Left colon (tissue), 2 donors: ENCODE results near the gene NECAP2. TPM values are rescaled to one million over a fixed set of nuclear protein-coding genes. Genes with fewer than 3 reads are reported as not detected.

Experiments
- ATAC-seq: fragments of 200-7000 bp; cut with Tn5 transposase; one replicate; pipeline ENCODE4 v1.9.1; 2020; ENCODE audit warnings: mild to moderate bottlenecking, moderate library complexity
- DNase-seq, 2 donors: peaks; one replicate each; pipeline ENCODE4 v3.0.0-alpha.2; 2020
- intact Hi-C, 2 donors: fragments of 100-400 bp; cut with DNase I in 1 of 2; cut with micrococcal nuclease in 1 of 2; formaldehyde crosslinking; loops; one replicate each; pipeline versions ENCODE4 v1.11.2 to v1.14.0; 2022; cut with DNase I, micrococcal nuclease
- total RNA-seq, 2 donors: library from RNA; stranded (reverse); fragmentation: NEBNext Ultra II Directional; extraction: Animal tissue kit (Norgen Biotek cat#: 25700); gene quantifications; one replicate each; pipeline ENCODE4 v1.2.1, GENCODE V29; 2021
- donor health status: DM: no; HTN: no; CAD: no.
- donor health status: DM: yes; HTN: yes; CAD: no.

The NECAP2 gene
- total RNA-seq, 2 donors from 2014 or later, result 41.5 to 57.0 TPM

- no peak for ATAC-seq
- intact Hi-C loops, result no loop called here
- DNase-seq, result no peak
These were observed 19.3 kb upstream of the NECAP2 start for GRCh38 chr1:16421201-16421600.

- ATAC-seq (no peak), DNase-seq (no peak)
- intact Hi-C loops, result no loop called here
These were observed 18.5 kb upstream of the NECAP2 start for GRCh38 chr1:16422041-16422440.

- intact Hi-C loops, result no loop called here
- no peak for ATAC-seq
- DNase-seq, result no peak
These were observed 15.1 kb upstream of the NECAP2 start for GRCh38 chr1:16425125-16426025.

GRCh38 chr1:16430606-16431005 lies 9.9 kb upstream of the NECAP2 start:
- DNase-seq (no peak), ATAC-seq (no peak)
- intact Hi-C loops, result no loop called here

GRCh38 chr1:16433030-16433429 lies 7.5 kb upstream of the NECAP2 start:
- ATAC-seq (no peak), DNase-seq (no peak)
- intact Hi-C loops, result no loop called here

- ATAC-seq (no peak), DNase-seq (no peak)
- intact Hi-C loops, result no loop called here
These were observed 6.5 kb upstream of the NECAP2 start for GRCh38 chr1:16434007-16434406.

- no peak for ATAC-seq
- intact Hi-C loops, result no loop called here
- no peak for DNase-seq
These were observed 6.0 kb upstream of the NECAP2 start for GRCh38 chr1:16434501-16434900.

GRCh38 chr1:16436946-16437474 lies 3.5 kb upstream of the NECAP2 start, which contains the start of gene SPATA21:
Gene SPATA21, minus strand, starts transcription at chr1:16437424. Its CDS starts 6,053 bp downstream, at chr1:16431371.
- intact Hi-C loops, result no loop called here
- ATAC-seq (no peak), DNase-seq (no peak)

GRCh38 chr1:16438516-16438915 lies 2.0 kb upstream of the NECAP2 start:
- no peak for DNase-seq
- no peak for ATAC-seq
- intact Hi-C loops, result no loop called here

GRCh38 chr1:16438924-16439323 lies 1.6 kb upstream of the NECAP2 start:
- DNase-seq, result no peak
- ATAC-seq, result no peak
- intact Hi-C loops, result no loop called here

GRCh38 chr1:16440131-16440469 lies 424 bp upstream of the NECAP2 start:
- DNase-seq (no peak), ATAC-seq (peak; percentile 1)
- intact Hi-C loops, result no loop called here

- ATAC-seq, result peak; percentile 69
- intact Hi-C loops, result no loop called here
- DNase-seq, result no peak
These were observed 750 bp downstream of the NECAP2 start for GRCh38 chr1:16441282-16441665.

GRCh38 chr1:16442265-16442664 lies 1.7 kb downstream of the NECAP2 start:
- DNase-seq, result no peak
- ATAC-seq, result no peak
- intact Hi-C loops, result no loop called here

- ATAC-seq (no peak), DNase-seq (no peak)
- intact Hi-C loops, result no loop called here
These were observed 2.4 kb downstream of the NECAP2 start for GRCh38 chr1:16442941-16443340.

- intact Hi-C loops, result no loop called here
- DNase-seq (no peak), ATAC-seq (no peak)
These were observed 3.6 kb downstream of the NECAP2 start for GRCh38 chr1:16443975-16444770.

GRCh38 chr1:16445052-16445451 lies 4.5 kb downstream of the NECAP2 start:
- DNase-seq, result no peak
- no peak for ATAC-seq
- intact Hi-C loops, result no loop called here

- no peak for DNase-seq
- intact Hi-C loops, result no loop called here
- no peak for ATAC-seq
These were observed 5.6 kb downstream of the NECAP2 start for GRCh38 chr1:16446116-16446515.

GRCh38 chr1:16447641-16448040 lies 7.1 kb downstream of the NECAP2 start:
- ATAC-seq (no peak), DNase-seq (no peak)
- intact Hi-C loops, result no loop called here

GRCh38 chr1:16449065-16449464 lies 8.5 kb downstream of the NECAP2 start:
- intact Hi-C loops, result no loop called here
- no peak for ATAC-seq
- DNase-seq, result no peak

- ATAC-seq, result no peak
- DNase-seq, result no peak
These were observed 9.1 kb downstream of the NECAP2 start for GRCh38 chr1:16449666-16450065.

More at GRCh38 chr1:16449666-16450065, 9.1 kb downstream of the NECAP2 start:
- intact Hi-C loops, result no loop called here
